Ishikawa (cell line): ENCODE data around the gene CARNS1.

Experiments used
- CEBPB ChIP-seq: IDR thresholded peaks from 2 replicates; pipeline ENCODE4 v1.6.1; 2012
- CREB1 ChIP-seq: IDR thresholded peaks from 2 replicates; pipeline ENCODE4 v1.6.1; 2012; ENCODE audit warnings: low read depth
- EGR1 ChIP-seq: IDR thresholded peaks from 2 replicates; pipeline ENCODE4 v1.6.1; 2012
- EP300 ChIP-seq: IDR thresholded peaks from 2 replicates; pipeline ENCODE4 v1.6.1; 2012; ENCODE audit warnings: borderline replicate concordance
- FOXM1 ChIP-seq: IDR thresholded peaks from 2 replicates; pipeline ENCODE4 v1.6.1; 2012; ENCODE audit warnings: low read depth, borderline replicate concordance
- MAX ChIP-seq: IDR thresholded peaks from 2 replicates; pipeline ENCODE4 v1.6.1; 2012
- NFIC ChIP-seq: IDR thresholded peaks from 2 replicates; pipeline ENCODE4 v1.6.1; 2012
- RAD21 ChIP-seq: IDR thresholded peaks from 2 replicates; pipeline ENCODE4 v1.6.1; 2012; ENCODE audit warnings: low read depth
- REST ChIP-seq: IDR thresholded peaks from 2 replicates; pipeline ENCODE4 v1.6.1; 2012; ENCODE audit warnings: low read depth, mild to moderate bottlenecking
- TAF1 ChIP-seq: IDR thresholded peaks from 2 replicates; pipeline ENCODE4 v1.6.1; 2012; ENCODE audit warnings: low read depth, mild to moderate bottlenecking
- TCF12 ChIP-seq: IDR thresholded peaks from 2 replicates; pipeline ENCODE4 v1.6.1; 2012; ENCODE audit warnings: low read depth
- TEAD4 ChIP-seq: IDR thresholded peaks from 2 replicates; pipeline ENCODE4 v1.6.1; 2012
- USF1 ChIP-seq: IDR thresholded peaks from 2 replicates; pipeline ENCODE4 v1.6.1; 2012
- YY1 ChIP-seq: IDR thresholded peaks from 2 replicates; pipeline ENCODE4 v1.6.1; 2012; ENCODE audit warnings: low read depth
- ZBTB7A ChIP-seq: IDR thresholded peaks from 2 replicates; pipeline ENCODE4 v1.6.1; 2012; ENCODE audit warnings: low read depth

CARNS1 gene

DNA sequence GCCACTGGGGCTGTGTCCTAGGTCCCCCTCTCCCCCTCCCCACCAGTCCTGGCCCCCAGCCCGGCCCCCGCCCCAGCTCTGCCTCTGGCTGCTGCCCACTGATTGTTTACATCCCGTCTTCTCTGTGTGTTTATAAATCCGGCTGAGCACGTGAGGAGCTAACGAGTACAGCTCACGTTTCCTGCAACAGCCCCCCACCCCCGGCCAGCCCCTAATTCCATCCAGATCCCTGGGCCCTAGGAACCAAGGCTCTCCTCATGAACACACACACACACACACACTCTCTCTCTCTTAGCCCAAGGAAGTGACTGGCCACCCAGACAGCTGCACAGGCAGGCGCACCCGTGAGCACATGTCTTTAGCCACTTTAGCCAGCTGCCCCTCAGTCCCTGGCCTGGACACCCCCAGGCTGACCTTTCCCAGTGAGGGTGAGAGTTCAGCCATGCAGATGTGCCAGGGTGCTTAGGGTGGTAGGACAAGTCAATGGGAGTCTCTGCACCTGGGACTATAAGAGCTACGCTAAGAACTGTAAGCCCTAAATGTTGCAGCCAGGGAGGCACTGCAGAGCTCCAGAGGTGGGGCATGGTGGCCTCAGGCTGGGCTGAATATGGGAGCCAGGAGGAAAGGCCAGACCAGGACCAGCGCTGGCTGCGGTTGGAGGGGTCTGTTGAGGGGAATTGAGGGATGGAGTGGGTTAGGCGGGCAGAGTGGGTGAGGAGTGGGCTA, 45.0 kb upstream of the CARNS1 start:
- TF ChIP-seq TCF12 = no peak
- TF ChIP-seq MAX = no peak
- no peak for TF ChIP-seq YY1
- TF ChIP-seq RAD21 = no peak
- no peak for TF ChIP-seq ZBTB7A
- TF ChIP-seq TAF1 = no peak
- no peak for TF ChIP-seq USF1
- no peak for TF ChIP-seq FOXM1
- no peak for TF ChIP-seq CEBPB
- no peak for TF ChIP-seq TEAD4
- no peak for TF ChIP-seq EP300
- no peak for TF ChIP-seq REST
- TF ChIP-seq EGR1 = no peak
- no peak for TF ChIP-seq CREB1
- TF ChIP-seq NFIC = no peak

- TF ChIP-seq RAD21 = peak; percentile 17; the same call in 1 of the 2 replicates
- TF ChIP-seq FOXM1 = no peak
- TF ChIP-seq ZBTB7A = no peak
These were observed 44.1 kb upstream of the CARNS1 start for GRCh38 chr11:67371189-67371910.

DNA sequence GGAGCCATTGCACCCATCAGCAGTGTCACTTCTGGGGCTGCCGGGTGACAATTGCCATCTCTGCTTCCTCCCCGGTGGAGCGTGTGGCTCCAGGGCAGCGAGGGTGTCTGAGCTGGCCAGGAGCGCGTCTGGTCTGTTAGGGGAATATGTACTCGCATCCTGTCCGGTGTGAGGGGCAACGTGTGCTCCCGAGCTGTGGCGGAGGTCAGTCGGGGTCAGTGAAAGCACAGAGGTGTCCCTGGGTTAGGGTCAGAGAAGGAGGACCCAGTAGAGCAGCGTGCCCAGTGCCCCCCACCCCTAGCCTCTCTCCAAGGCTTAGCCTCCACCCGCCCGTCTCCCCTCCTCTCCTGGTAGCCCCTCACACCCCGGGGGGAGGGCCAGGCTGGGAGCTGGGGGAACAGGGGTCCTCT, 43.6 kb upstream of the CARNS1 start:
- TF ChIP-seq ZBTB7A (0 out of 2 replicates have a peak, but pooled peaks have one; percentile 30), RAD21 (no peak)

- TF ChIP-seq CREB1 = no peak
- TF ChIP-seq ZBTB7A = peak; percentile 20; the same call in 1 of the 2 replicates
- no peak for TF ChIP-seq MAX
- TF ChIP-seq TCF12 = no peak
These were observed 43.0 kb upstream of the CARNS1 start for GRCh38 chr11:67372321-67372992.

DNA sequence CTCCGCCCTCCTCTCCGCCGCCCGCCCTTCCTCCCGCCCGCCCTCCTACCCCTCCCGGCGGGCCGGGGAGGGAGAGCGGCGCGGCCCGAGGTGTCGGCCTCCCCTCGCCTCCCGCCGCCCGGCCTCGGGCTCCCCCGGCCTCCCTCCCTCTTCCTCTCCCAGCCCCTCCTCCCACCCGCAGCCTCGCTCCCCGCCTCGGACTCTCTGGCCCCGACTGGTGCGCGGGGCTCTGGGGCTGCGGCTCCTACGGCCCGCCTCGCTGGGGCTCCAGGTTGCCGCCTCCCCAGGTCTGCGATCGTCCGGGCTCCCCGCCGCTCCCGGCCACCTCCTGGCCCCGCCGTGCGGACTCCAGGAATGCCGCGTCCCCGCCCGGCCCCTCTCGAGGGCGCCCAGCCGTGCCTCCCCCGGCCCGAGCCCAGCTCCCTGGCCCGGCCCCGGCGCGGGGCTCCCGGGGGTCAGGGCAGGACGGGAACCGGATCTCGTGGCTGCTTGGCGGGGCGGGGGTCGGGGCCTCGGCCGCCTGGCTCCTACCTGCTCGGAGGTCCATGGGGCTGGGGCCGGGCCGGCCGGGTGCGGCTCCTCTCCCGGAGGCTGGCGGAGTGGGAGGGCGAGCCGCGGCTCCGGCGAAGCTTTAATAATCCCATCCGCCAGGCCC, 42.4 kb upstream of the CARNS1 start, which contains the start of gene CLCF1:
Gene CLCF1, minus strand, starts transcription at position 606 of the 655 bp plus-strand sequence. Its CDS starts 59 bp downstream, at position 547.
- no peak for TF ChIP-seq NFIC
- peak; percentile 65 for TF ChIP-seq ZBTB7A
- peak; percentile 15 for TF ChIP-seq TAF1

DNA sequence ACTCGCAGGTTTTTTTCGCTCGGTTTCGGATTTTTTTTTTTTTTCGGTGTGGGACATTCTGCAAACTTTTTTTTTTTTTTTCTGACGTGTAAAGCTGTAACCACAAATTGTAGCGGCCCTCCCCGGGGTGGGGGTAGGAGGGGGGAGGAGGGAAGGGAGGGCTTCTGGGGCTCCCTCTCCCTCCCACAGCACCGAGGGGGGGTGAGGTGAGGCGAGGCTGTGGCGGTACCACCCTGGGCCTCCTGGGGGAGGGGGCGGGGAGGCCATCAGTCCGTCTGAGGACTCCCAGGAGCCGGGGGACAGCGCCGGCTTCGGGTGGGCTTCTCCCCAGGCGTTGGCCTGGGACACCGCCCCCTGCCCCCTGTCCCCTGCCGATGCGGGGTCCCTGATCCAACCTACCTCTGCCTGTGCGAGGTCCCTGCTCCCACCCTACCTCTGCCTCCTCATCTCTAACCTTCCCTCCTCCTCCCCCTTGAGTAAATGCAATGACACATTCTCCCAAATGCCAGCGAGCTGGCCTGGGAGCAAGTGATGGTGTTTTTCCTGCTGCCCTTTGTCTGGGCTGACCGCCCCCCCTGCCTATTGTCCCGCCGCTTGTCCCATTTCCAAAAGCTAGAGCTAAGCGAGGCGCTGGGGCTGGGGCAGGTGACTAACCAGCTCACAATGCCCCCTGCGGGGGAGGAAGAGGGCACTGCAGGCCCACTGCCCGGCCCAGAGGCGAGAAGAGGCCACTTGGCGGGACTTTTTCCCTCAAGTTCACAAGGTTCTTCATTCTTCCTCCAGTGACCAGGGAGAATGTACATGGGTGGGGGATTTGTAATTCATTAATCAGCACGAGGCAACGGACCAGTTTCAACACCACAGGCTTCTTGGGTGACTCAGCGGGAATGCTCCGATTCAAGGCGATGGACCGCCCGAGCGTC, 41.6 kb upstream of the CARNS1 start:
- peak; percentile 78; the same call in 1 of the 2 replicates for TF ChIP-seq EGR1
- TF ChIP-seq ZBTB7A = peak; percentile 88
- TF ChIP-seq CEBPB = peak; percentile 78
- TF ChIP-seq YY1 = 0 out of 2 replicates have a peak, but pooled peaks have one; percentile 39
- TF ChIP-seq CREB1 = peak; percentile 30; the same call in 1 of the 2 replicates
- TF ChIP-seq TCF12 = peak; percentile 90
- peak; percentile 85 for TF ChIP-seq NFIC
- peak; percentile 60 for TF ChIP-seq TEAD4
- no peak for TF ChIP-seq RAD21
- TF ChIP-seq TAF1 = peak; percentile 24; the same call in 1 of the 2 replicates
- peak; percentile 54; the same call in 1 of the 2 replicates for TF ChIP-seq USF1
- no peak for TF ChIP-seq REST
- peak; percentile 88 for TF ChIP-seq EP300
- peak; percentile 81; the same call in 1 of the 2 replicates for TF ChIP-seq FOXM1
- TF ChIP-seq MAX = peak; percentile 84
